Measurements from ENCODE around the gene ROM1.

DNA sequence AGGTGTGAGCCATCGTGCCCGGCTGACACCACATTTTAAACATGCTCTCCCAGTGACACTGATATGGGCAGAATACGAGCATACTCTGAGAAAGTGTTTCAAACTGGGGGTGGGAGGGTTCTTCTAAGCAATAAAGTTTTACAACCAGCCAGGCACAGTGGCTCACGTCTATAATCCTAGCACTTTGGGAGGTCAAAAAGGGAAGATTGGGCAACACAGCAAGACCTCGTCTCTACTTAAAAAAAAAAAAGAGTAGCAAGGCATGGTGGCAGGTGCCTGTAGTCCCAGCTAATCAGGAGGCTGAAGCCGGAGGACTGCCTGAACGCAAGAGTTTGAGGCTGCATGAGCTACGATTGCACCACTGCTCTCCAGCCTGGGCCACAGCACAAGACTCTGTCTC lies 31.2 kb downstream of the ROM1 start:
- TF ChIP-seq, protein P1, sequence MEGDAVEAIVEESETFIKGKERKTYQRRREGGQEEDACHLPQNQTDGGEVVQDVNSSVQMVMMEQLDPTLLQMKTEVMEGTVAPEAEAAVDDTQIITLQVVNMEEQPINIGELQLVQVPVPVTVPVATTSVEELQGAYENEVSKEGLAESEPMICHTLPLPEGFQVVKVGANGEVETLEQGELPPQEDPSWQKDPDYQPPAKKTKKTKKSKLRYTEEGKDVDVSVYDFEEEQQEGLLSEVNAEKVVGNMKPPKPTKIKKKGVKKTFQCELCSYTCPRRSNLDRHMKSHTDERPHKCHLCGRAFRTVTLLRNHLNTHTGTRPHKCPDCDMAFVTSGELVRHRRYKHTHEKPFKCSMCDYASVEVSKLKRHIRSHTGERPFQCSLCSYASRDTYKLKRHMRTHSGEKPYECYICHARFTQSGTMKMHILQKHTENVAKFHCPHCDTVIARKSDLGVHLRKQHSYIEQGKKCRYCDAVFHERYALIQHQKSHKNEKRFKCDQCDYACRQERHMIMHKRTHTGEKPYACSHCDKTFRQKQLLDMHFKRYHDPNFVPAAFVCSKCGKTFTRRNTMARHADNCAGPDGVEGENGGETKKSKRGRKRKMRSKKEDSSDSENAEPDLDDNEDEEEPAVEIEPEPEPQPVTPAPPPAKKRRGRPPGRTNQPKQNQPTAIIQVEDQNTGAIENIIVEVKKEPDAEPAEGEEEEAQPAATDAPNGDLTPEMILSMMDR (IDR thresholded peaks at IDR 0.05; ENCODE audit: low read length), result no peak
- TF ChIP-seq EZH2 (optimal IDR thresholded peaks at IDR 0.05; ENCODE audit: low read depth, low read length) (no peak), EZH2phosphoT487 (IDR thresholded peaks at IDR 0.05; ENCODE audit: low read length) (no peak)

All from MM.1S (cell line).